DMS 273 (cell line): ENCODE measurements around the gene GRIK4.
"Not testable (repeated sequence)": the region's sequence is repeated elsewhere in the genome, so short reads cannot be mapped to it uniquely, and the experiment has no call there.

Experiments used
- DNase-seq: peaks from one replicate; lab custom pipeline; 2025; ENCODE audit not compliant: unreplicated experiment; lab: John Stamatoyannopoulos, UW

GRIK4 gene

GRCh38 chr11:120568572-120569307 is 57.2 kb downstream of the GRIK4 start:
- DNase-seq: no peak

GRCh38 chr11:120569861-120570260 is 58.3 kb downstream of the GRIK4 start:
- DNase-seq: no peak

DNA sequence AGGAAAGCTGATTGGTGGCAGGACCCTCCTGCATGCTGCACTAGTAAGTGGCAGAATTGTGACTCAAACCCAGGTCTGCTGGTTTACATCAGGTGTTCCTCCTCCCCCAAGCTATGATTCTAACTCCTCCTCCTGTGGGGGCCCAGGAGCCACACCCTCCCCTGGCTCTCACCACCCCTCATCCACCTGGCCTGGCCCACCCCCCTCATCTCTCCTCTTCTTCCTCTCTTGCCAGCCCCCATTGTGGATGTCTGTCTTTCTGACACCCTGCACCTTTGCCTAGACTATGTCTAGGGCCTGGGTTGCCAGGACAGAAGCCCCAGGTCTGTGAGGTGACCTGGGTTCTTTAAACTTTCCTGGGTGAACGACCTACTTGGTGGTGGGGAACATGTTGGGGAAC is 59.9 kb downstream of the GRIK4 start:
- no peak for DNase-seq

DNA sequence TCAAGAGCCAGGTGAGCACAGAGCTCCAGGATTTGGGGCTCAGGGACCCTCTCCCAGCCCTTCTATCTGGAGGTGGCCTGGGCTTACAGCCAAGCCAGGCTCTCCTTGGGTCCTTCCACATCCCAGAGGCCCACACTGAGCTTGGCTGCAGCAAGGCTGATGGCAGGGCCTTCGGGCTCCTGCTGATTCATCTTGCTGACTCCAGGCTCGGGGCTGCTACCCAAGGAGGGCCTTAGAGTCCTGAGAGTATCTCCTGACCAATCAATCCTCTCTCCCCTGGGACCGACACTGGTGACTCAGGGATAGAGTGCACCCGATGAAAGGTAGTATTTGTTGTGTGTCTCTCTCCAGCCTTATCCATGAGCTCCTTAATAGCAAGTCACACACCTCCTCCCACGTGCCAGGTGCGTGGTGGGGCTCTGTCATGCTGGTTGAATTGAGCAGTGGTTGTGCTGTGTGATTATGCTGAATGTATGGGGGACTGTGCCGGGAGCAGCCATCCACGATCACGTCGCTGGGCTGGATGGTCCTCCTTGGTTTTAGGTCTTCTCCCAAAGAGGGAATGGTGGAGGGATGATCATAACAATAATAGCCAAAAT is 62.3 kb downstream of the GRIK4 start:
- DNase-seq: no peak

DNA sequence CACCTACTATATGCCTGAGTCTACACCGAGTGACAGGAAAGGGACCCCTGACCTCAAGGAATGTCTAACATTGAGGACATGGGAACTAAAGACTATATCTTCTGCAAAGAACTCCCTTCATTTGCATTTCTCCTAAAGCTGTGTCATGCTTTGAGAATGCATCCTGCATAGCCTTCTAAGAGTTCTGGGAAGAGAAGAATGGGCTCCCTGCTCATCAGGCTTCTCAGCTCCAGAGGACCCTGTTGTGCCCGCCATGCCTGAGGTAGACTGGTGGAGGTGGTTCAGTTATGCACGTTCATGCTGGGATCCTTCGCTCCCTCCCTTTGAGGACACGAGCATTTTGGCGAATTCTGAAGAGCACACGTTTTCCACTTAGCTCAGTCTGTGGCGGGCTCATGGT is 63.3 kb downstream of the GRIK4 start:
- DNase-seq: no peak

GRCh38 chr11:120575461-120575860 is 63.9 kb downstream of the GRIK4 start:
- no peak for DNase-seq

DNA sequence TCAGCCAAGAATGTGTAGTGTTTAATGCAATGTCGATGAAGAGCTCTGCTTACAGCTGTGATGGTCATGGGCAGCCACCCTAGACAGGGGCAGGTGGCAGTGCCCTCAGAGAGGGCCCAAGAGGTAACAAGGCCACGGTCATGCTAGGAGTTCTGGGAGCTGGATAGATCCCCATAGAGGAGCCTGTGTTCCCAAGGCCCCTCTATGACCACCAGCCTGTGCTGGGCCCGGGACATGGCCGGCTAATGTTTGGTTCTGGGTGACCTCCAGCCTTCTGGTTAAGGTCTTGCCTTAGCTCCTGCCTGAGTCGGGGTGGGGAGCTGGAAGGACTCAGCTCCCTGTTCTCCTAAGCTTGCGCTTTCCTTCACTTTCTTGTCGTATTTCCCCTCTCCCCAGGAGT is 65.1 kb downstream of the GRIK4 start:
- no peak for DNase-seq

DNA sequence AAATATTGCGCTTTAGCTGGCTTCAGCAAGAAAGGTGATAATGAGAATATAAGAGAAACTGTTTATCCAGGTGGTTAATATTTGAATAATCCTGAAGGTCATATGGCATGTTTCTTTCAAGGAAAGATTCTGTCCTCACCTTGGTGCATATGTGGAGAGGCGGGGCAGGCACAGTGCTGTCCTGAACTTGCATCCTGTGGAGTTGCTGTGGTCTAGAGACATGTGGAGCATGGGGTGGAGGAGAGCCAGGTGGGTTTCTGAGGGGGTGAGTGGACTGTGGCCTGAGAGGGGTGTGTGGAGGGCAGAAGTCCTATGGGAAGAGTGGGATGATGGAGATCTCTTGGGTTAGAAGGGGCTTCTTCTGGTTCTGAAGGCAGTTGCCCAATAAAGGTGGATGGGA is 65.5 kb downstream of the GRIK4 start:
- DNase-seq: no peak

DNA sequence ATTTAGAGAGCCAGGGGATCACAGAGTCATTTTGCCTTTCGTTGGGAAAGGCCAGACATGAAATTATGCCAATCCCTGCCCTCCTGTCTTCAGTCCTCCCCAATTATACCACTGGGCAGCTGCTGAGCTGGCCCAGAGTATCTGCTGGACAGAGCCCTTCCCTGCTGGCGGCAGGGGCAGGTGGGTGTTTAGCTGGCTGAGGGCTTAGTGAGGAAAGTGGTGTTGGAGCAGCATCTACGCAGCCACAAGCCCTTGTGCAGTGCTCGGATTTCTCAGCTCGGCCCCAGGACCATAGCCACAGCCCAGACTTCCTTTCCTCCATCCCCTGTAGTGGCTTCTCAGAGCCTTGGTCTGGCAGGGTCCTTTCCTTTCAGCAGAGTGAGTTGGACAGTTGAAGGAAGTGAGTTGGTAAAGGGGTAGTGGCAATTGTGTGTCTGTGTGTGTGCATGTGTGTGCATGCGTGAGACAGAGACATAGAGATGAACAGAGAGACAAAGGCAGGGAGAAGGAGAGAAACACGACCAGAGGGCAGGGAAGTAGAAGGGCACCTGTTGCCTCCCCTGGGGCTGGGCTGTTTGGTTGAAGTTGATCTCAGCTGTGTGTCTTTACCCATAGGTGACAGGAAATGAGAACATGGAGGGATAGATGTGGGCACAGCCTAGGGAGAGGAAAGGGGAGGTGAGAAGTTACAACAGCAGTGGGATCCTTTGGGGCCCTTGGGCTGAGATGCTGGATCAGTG is 66.2 kb downstream of the GRIK4 start:
- no peak for DNase-seq

GRCh38 chr11:120578596-120579154 is 67.1 kb downstream of the GRIK4 start:
- DNase-seq: no peak

- DNase-seq: no peak
Measured at GRCh38 chr11:120579611-120580031, 68.1 kb downstream of the GRIK4 start.

- no peak for DNase-seq
Measured at GRCh38 chr11:120581313-120581712, 69.8 kb downstream of the GRIK4 start.

DNA sequence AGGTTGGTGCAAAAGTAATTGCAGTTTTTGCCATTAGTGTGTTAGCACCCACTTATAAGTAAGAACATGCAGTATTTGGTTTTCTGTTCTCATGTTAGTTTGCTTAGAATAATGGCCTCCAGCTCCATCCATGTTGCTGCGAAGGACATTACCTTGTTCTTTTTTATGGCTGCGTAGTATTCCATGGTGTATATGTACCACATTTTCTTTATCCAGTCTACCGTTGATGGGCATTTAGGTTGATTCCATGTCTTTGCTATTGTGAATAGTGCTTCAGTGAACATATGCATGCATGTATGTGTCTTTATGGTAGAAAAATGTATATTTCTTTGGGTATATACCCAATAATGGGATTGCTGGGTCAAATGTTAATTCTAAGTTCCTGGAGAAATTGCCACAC is 71.0 kb downstream of the GRIK4 start:
- not testable (repeated sequence) for DNase-seq

- DNase-seq: no peak
Measured at GRCh38 chr11:120586072-120586471, 74.5 kb downstream of the GRIK4 start.

- DNase-seq: no peak
Measured at GRCh38 chr11:120586728-120587127, 75.2 kb downstream of the GRIK4 start.

- DNase-seq: no peak
Measured at GRCh38 chr11:120587299-120587698, 75.8 kb downstream of the GRIK4 start.

DNA sequence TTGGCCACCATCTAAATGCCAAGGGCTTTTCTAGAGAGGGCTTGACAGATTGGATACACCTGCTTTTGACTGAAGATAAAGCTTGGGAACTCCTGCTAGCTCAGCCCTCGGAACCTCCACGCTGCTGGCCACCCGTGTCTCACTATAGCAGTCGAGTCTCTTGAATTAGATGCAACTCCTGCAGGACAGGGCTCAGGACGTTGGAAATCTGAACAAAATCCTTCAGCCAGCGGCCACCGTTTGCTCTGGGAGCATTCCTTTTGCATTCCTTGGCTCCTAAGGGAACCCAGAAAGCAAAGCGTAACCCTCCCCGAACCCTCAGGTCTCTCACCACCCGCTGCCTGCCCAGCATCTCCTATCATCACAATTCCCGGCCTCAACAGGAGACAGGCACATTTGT is 77.8 kb downstream of the GRIK4 start:
- DNase-seq: no peak

DNA sequence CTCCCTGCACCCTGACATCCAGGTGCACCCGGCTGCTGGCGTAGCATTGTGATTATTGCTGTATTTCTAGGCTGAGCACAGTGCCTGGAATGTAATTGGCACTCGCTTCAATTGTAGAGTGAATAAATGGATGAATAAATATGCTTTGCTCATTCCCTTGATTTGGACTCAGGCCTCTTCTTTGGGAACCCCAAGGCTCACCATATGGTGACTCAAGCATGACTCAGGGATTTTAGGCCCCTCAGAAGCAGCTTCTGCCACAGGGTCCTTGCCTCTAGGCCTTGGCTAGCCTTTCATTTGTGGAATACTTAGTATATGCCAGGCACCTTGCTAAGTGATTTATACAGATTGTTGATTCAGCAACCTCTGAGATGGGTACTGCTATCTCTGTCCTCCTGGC is 78.9 kb downstream of the GRIK4 start:
- DNase-seq: peak; percentile 13

GRCh38 chr11:120594746-120595145 is 83.2 kb downstream of the GRIK4 start:
- no peak for DNase-seq

- DNase-seq: no peak
Measured at GRCh38 chr11:120595557-120595956, 84.0 kb downstream of the GRIK4 start.

DNA sequence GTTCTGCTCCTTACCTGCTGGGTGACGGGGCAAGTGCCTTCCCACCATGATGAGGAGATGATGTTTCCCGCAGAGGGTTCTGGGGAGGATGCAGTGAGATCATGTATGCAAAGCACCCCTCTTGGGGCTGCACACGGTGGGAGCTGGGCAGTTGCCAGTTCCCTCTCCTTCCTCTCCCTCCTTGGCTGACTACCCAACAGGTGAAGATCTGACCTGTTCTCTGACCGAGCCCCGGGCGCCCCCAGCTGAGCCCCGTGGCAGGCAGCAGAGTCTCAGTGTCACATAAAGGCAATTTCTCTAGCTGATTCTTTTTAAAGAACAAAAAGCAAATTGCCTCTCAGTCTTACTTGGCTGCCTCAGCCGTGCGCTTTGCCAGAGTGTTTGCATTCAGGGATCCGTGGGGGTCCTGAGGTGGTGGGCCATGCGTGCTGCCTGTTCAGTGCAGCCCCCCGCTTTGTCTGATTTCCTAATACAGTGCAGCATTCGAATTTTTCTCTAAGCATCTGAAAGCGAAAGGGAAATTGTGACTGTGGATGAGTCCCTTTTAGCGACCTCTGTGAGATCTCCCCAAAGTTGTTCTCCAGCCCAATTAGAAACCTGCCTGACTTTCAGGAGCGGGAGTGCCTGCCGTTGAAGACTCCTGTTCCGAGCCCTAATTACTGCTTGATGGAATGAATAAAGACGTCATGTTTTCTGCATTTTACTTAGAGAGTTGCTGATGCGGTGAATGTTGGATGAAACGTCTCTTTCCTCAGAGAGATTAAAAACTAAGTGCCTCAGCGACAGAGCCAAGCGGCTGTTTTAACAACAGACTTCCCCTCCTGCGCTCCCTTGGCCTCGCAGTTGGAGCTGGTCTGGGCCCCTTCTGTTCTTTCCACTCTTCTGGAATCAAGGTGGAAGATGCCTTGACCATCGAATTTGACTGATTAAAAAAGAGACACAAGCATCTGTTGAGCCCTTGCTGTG is 86.0 kb downstream of the GRIK4 start:
- DNase-seq: no peak
